ENCODE results near the gene MIPEP.

Gene MIPEP

DNA sequence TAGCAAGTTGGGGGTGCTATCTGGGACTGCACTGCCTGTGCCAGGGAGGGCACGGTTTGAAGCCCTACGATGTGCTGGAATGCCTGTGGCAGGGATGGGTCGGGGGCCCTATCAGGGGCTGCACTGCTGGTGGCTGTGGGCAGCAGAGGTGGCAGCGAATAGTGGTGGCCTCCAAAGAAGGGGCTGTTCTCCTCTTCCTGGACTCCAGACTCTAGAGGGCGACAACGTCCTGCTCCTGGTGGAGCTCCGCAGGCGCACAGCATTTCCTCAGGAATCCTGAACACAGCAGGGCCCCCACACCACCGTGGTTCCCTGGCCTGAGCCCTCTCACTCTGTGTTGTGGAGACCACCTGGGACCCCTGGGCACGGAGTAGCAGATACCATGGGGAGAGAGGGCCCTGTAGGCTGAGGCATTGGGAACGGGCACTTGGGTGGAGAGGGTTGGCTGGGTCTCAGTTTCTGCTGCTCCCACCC lies 173.4 kb downstream of the MIPEP start:
- CTCF ChIA-PET: no interaction called here
- TF ChIP-seq ZNF184 (tag by site-specific recombination; IDR thresholded peaks at IDR 0.05) (no peak), KLF10 (tag by site-specific recombination; IDR thresholded peaks at IDR 0.05) (no peak), ZNF76 (tag by site-specific recombination; IDR thresholded peaks at IDR 0.05; ENCODE audit: borderline replicate concordance, low read depth) (no peak), ZNF561 (tag by site-specific recombination; IDR thresholded peaks at IDR 0.05; ENCODE audit: borderline replicate concordance) (no peak), ZNF114 (tag by site-specific recombination; IDR thresholded peaks at IDR 0.05) (no peak), ZNF133 (tag by site-specific recombination; IDR thresholded peaks at IDR 0.05) (no peak), ZSCAN30 (tag by site-specific recombination; IDR thresholded peaks at IDR 0.05) (no peak), ZNF624 (tag by site-specific recombination; IDR thresholded peaks at IDR 0.05) (no peak), YY1 (tag by site-specific recombination; IDR thresholded peaks at IDR 0.05) (no peak), ZSCAN18 (tag by site-specific recombination; IDR thresholded peaks at IDR 0.05) (no peak), PRDM1 (tag by site-specific recombination; IDR thresholded peaks at IDR 0.05) (no peak), ZNF280C (tag by site-specific recombination; IDR thresholded peaks at IDR 0.05) (no peak), ZBTB21 (tag by site-specific recombination; IDR thresholded peaks at IDR 0.05) (no peak)
- TF ChIP-seq, protein P1, sequence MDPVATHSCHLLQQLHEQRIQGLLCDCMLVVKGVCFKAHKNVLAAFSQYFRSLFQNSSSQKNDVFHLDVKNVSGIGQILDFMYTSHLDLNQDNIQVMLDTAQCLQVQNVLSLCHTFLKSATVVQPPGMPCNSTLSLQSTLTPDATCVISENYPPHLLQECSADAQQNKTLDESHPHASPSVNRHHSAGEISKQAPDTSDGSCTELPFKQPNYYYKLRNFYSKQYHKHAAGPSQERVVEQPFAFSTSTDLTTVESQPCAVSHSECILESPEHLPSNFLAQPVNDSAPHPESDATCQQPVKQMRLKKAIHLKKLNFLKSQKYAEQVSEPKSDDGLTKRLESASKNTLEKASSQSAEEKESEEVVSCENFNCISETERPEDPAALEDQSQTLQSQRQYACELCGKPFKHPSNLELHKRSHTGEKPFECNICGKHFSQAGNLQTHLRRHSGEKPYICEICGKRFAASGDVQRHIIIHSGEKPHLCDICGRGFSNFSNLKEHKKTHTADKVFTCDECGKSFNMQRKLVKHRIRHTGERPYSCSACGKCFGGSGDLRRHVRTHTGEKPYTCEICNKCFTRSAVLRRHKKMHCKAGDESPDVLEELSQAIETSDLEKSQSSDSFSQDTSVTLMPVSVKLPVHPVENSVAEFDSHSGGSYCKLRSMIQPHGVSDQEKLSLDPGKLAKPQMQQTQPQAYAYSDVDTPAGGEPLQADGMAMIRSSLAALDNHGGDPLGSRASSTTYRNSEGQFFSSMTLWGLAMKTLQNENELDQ (tag by site-specific recombination; IDR thresholded peaks at IDR 0.05; ENCODE audit: low read depth): no peak
- TF ChIP-seq, protein P2, sequence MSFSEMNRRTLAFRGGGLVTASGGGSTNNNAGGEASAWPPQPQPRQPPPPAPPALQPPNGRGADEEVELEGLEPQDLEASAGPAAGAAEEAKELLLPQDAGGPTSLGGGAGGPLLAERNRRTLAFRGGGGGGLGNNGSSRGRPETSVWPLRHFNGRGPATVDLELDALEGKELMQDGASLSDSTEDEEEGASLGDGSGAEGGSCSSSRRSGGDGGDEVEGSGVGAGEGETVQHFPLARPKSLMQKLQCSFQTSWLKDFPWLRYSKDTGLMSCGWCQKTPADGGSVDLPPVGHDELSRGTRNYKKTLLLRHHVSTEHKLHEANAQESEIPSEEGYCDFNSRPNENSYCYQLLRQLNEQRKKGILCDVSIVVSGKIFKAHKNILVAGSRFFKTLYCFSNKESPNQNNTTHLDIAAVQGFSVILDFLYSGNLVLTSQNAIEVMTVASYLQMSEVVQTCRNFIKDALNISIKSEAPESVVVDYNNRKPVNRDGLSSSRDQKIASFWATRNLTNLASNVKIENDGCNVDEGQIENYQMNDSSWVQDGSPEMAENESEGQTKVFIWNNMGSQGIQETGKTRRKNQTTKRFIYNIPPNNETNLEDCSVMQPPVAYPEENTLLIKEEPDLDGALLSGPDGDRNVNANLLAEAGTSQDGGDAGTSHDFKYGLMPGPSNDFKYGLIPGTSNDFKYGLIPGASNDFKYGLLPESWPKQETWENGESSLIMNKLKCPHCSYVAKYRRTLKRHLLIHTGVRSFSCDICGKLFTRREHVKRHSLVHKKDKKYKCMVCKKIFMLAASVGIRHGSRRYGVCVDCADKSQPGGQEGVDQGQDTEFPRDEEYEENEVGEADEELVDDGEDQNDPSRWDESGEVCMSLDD (tag by site-specific recombination; IDR thresholded peaks at IDR 0.05): no peak
- TF ChIP-seq, protein P3, sequence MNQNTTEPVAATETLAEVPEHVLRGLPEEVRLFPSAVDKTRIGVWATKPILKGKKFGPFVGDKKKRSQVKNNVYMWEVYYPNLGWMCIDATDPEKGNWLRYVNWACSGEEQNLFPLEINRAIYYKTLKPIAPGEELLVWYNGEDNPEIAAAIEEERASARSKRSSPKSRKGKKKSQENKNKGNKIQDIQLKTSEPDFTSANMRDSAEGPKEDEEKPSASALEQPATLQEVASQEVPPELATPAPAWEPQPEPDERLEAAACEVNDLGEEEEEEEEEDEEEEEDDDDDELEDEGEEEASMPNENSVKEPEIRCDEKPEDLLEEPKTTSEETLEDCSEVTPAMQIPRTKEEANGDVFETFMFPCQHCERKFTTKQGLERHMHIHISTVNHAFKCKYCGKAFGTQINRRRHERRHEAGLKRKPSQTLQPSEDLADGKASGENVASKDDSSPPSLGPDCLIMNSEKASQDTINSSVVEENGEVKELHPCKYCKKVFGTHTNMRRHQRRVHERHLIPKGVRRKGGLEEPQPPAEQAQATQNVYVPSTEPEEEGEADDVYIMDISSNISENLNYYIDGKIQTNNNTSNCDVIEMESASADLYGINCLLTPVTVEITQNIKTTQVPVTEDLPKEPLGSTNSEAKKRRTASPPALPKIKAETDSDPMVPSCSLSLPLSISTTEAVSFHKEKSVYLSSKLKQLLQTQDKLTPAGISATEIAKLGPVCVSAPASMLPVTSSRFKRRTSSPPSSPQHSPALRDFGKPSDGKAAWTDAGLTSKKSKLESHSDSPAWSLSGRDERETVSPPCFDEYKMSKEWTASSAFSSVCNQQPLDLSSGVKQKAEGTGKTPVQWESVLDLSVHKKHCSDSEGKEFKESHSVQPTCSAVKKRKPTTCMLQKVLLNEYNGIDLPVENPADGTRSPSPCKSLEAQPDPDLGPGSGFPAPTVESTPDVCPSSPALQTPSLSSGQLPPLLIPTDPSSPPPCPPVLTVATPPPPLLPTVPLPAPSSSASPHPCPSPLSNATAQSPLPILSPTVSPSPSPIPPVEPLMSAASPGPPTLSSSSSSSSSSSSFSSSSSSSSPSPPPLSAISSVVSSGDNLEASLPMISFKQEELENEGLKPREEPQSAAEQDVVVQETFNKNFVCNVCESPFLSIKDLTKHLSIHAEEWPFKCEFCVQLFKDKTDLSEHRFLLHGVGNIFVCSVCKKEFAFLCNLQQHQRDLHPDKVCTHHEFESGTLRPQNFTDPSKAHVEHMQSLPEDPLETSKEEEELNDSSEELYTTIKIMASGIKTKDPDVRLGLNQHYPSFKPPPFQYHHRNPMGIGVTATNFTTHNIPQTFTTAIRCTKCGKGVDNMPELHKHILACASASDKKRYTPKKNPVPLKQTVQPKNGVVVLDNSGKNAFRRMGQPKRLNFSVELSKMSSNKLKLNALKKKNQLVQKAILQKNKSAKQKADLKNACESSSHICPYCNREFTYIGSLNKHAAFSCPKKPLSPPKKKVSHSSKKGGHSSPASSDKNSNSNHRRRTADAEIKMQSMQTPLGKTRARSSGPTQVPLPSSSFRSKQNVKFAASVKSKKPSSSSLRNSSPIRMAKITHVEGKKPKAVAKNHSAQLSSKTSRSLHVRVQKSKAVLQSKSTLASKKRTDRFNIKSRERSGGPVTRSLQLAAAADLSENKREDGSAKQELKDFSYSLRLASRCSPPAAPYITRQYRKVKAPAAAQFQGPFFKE (tag by site-specific recombination; IDR thresholded peaks at IDR 0.05; ENCODE audit: borderline replicate concordance): no peak
- TF ChIP-seq, protein P4, sequence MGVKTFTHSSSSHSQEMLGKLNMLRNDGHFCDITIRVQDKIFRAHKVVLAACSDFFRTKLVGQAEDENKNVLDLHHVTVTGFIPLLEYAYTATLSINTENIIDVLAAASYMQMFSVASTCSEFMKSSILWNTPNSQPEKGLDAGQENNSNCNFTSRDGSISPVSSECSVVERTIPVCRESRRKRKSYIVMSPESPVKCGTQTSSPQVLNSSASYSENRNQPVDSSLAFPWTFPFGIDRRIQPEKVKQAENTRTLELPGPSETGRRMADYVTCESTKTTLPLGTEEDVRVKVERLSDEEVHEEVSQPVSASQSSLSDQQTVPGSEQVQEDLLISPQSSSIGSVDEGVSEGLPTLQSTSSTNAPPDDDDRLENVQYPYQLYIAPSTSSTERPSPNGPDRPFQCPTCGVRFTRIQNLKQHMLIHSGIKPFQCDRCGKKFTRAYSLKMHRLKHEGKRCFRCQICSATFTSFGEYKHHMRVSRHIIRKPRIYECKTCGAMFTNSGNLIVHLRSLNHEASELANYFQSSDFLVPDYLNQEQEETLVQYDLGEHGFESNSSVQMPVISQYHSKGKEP (tag by site-specific recombination; IDR thresholded peaks at IDR 0.05): no peak
- TF ChIP-seq, protein P5, sequence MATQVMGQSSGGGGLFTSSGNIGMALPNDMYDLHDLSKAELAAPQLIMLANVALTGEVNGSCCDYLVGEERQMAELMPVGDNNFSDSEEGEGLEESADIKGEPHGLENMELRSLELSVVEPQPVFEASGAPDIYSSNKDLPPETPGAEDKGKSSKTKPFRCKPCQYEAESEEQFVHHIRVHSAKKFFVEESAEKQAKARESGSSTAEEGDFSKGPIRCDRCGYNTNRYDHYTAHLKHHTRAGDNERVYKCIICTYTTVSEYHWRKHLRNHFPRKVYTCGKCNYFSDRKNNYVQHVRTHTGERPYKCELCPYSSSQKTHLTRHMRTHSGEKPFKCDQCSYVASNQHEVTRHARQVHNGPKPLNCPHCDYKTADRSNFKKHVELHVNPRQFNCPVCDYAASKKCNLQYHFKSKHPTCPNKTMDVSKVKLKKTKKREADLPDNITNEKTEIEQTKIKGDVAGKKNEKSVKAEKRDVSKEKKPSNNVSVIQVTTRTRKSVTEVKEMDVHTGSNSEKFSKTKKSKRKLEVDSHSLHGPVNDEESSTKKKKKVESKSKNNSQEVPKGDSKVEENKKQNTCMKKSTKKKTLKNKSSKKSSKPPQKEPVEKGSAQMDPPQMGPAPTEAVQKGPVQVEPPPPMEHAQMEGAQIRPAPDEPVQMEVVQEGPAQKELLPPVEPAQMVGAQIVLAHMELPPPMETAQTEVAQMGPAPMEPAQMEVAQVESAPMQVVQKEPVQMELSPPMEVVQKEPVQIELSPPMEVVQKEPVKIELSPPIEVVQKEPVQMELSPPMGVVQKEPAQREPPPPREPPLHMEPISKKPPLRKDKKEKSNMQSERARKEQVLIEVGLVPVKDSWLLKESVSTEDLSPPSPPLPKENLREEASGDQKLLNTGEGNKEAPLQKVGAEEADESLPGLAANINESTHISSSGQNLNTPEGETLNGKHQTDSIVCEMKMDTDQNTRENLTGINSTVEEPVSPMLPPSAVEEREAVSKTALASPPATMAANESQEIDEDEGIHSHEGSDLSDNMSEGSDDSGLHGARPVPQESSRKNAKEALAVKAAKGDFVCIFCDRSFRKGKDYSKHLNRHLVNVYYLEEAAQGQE (tag by site-specific recombination; IDR thresholded peaks at IDR 0.05): no peak

More for the DNA sequence above, 173.4 kb downstream of the MIPEP start:
- Histone ChIP-seq H3K27ac (ENCODE audit: extremely low read depth, low read depth, low read length) (no peak overlapping the region), H3K4me3 (ENCODE audit: low read depth, low read length) (no peak overlapping the region), H3K9me3 (ENCODE audit: control insufficient read depth, insufficient read depth, low read depth, low read length) (no peaks in the 10 kb centered on the region), H3K36me3 (ENCODE audit: control insufficient read depth in 2 of 2, insufficient read depth in 1 of 2, low read length in 2 of 2) (no peaks in the 10 kb centered on the region), H3K4me1 (ENCODE audit: control insufficient read depth, insufficient read depth, low read length) (no peaks in the 10 kb centered on the region)
- POLR2A ChIA-PET: no interaction called here

Measured in HEK293 (cell line).